ENCODE results near the gene TMEM25. TPM values are rescaled to one million over a fixed set of nuclear protein-coding genes. Genes with fewer than 3 reads are reported as not detected.

TMEM25 gene
- total RNA-seq, 5 donors from 2014 or later (not counting 1 experiment from before 2014, with no cell fraction given), result 19.9 to 31.7 (median 25.3) TPM

- H3K9me3 ChIP-seq, result no peaks in the 10 kb centered on the region
- ChIA-PET CTCF (interaction anchor here in 1 of 2 donors (0.6 kb wide), 1 partner anchor 382 kb away, joined by 3 read pairs; no protein-coding TSS in a partner anchor), POLR2A (no interaction called here)
- Mint-ChIP-seq H3K27me3 (no peaks in the 10 kb centered on the region), H3K27ac (no peak overlapping the region), H3K4me3 (no peak overlapping the region), H3K4me1 (peaks cover 18 to 37% (median 32%) of the 10 kb centered on the region in 3 donors), H3K36me3 (peaks cover 30% of the 10 kb centered on the region), H3K9me3 (no peaks in the 10 kb centered on the region)
- no peaks in the 10 kb centered on the region for H3K27me3 ChIP-seq (replicated peaks in 1 of 2; ENCODE audit: control insufficient read depth in 2 of 2, extremely low read depth in 1 of 2, insufficient read depth in 2 of 2, low read length in 1 of 2)
- H3K4me1 ChIP-seq (ENCODE audit: control insufficient read depth in 1 of 2, extremely low read depth in 1 of 2, insufficient read depth in 2 of 2, low read length in 2 of 2), result peaks cover 0 to 16% of the 10 kb centered on the region in 2 experiments
- H3K27ac ChIP-seq (ENCODE audit: low read length), result no peak overlapping the region
- no peak for DNase-seq
- 100% methylated on average over 2 of the region's 6 CpGs for WGBS (ENCODE audit: insufficient coverage)
- H3K4me3 ChIP-seq (ENCODE audit: control insufficient read depth in 1 of 2, extremely low read depth in 1 of 2, low read length in 1 of 2), result no peak overlapping the region
- H3K36me3 ChIP-seq (ENCODE audit: control insufficient read depth in 2 of 2, extremely low read depth in 1 of 2, insufficient read depth in 1 of 2, low read length in 1 of 2), result peaks cover 24 to 43% of the 10 kb centered on the region in 2 donors
- ATAC-seq (replicated peaks in 1 of 4), result no peak
These were observed 50.1 kb downstream of the TMEM25 start for GRCh38 chr11:118581057-118581456.

Other genes with a start within 250 kb of the TMEM25 start
- 100 to 1,000 TPM; 555 to 659 (median 596) TPM for gene CD3E, start 226.5 kb upstream of the TMEM25 start, total RNA-seq
- 100 to 1,000 TPM; 290 to 409 (median 361) TPM for gene CD3D, start 188.5 kb upstream of the TMEM25 start, total RNA-seq
- gene CD3G, start 186.8 kb upstream of the TMEM25 start, total RNA-seq, result 100 to 1,000 TPM; 170 to 215 (median 189) TPM
- 10 to 100 TPM; 40.7 to 44.9 (median 41.8) TPM for gene UBE4A, start 171.6 kb upstream of the TMEM25 start, total RNA-seq
- 100 to 1,000 TPM; 140 to 188 (median 172) TPM for gene ATP5MG, start 129.6 kb upstream of the TMEM25 start, total RNA-seq
- 100 to 1,000 TPM; 130 to 183 (median 153) TPM for gene KMT2A, start 94.7 kb upstream of the TMEM25 start, total RNA-seq
- gene TTC36, start 3.7 kb upstream of the TMEM25 start, total RNA-seq, result 1 to 10 TPM in 4 of 5 donors, under 1 TPM in 1; 0.53 to 1.7 (median 1.2) TPM
- gene IFT46, start 34.7 kb downstream of the TMEM25 start, total RNA-seq, result 10 to 100 TPM in 3 of 5 donors, 1 to 10 TPM in 2; 7.0 to 12.4 (median 11.3) TPM
- 100 to 1,000 TPM in 3 of 5 donors, 10 to 100 TPM in 2; 80.6 to 117 (median 111) TPM for gene ARCN1, start 41.2 kb downstream of the TMEM25 start, total RNA-seq
- gene PHLDB1, start 76.4 kb downstream of the TMEM25 start, total RNA-seq, result 1 to 10 TPM; 1.8 to 7.8 (median 4.0) TPM
- not detected for gene TREH, start 148.5 kb downstream of the TMEM25 start, total RNA-seq

Measured in T-cell (primary cell).